Psoas muscle (tissue), 8 donors: Measurements from ENCODE around the gene NLRP4. TPM values are rescaled to one million over a fixed set of nuclear protein-coding genes. Genes with fewer than 3 reads are reported as not detected.

ENCODE experiments used
- ATAC-seq, 4 donors: fragments of 200-7000 bp; cut with Tn5 transposase; one replicate each; pipeline ENCODE4 v1.9.1; 2020; ENCODE audit warnings: moderate library complexity in 3 of 4, mild to moderate bottlenecking in 2 of 4
- DNase-seq, 2 donors: peaks; one replicate each; pipeline ENCODE4 v3.0.0-alpha.2; 2020
- H3K27ac ChIP-seq: fragments of 200-600 bp; one replicate; pipeline ENCODE4 v1.8.0; 2022
- H3K27me3 ChIP-seq, 3 donors: fragments of 200-600 bp in 1 of 3; one replicate each; pipeline versions ENCODE4 v1.6.1 to v1.8.0; 2013 to 2022; ENCODE audit warnings: low read length in 2 of 3, mild to moderate bottlenecking in 2 of 3, moderate library complexity in 1 of 3; ENCODE audit not compliant: insufficient read depth in 3 of 3
- H3K36me3 ChIP-seq, 2 donors: fragments of 200-600 bp in 1 of 2; one replicate each; pipeline versions ENCODE4 v1.6.1 to v1.8.0; 2013 to 2022; ENCODE audit warnings: low read depth in 1 of 2, mild to moderate bottlenecking in 1 of 2, moderate library complexity in 1 of 2; ENCODE audit not compliant: insufficient read depth in 1 of 2
- H3K4me1 ChIP-seq: fragments of 200-600 bp; one replicate; pipeline ENCODE4 v1.8.0; 2022
- H3K4me3 ChIP-seq: fragments of 200-600 bp; one replicate; pipeline ENCODE4 v1.8.0; 2022; ENCODE audit warnings: mild to moderate bottlenecking
- H3K9me3 ChIP-seq: fragments of 200-600 bp; one replicate; pipeline ENCODE4 v1.8.0; 2022
- CTCF ChIP-seq: fragments of 200-600 bp; IDR thresholded peaks from one replicate; pipeline ENCODE4 v1.8.0; 2022; ENCODE audit warnings: antibody characterized with exemption
- WGBS, 3 donors: extraction: QIAGEN DNeasy Blood & Tissue Kit; methylation state at CpG; one replicate each; pipeline versions ENCODE4 v1.1.6 to v1.1.7; 2013; 5-methylcytosine and 5-hydroxymethylcytosine counted together
- intact Hi-C, 2 donors: fragments of 100-400 bp; cut with DNase I; formaldehyde crosslinking; loops; one replicate each; pipeline versions ENCODE4 v1.11.0 to v1.14.2; 2022
- long read RNA-seq, 2 donors: library from polyadenylated mRNA; unstranded; transcript quantifications; one replicate each; pipeline ENCODE4 v2.0.0, GENCODE V29; 2021
- polyA plus RNA-seq, 3 donors: library from polyadenylated mRNA; stranded (reverse); fragments of 200-250 nt; gene quantifications; one replicate each; pipeline ENCODE4 v1.2.3, GENCODE V29; 2013
- total RNA-seq, 4 donors: library from RNA; stranded (reverse); fragmentation: NEBNext Ultra II Directional in 2 of 4; extraction: Animal tissue kit (Norgen Biotek cat#: 25700) in 2 of 4; gene quantifications; one replicate each; pipeline versions ENCODE4 v1.2.1 to v1.2.4, GENCODE V29; 2021 to 2023
- donor health status: healthy with polysubstance abuse.
- donor health status: DM: no; HTN: no; CAD: no; lungs with moderate emphysema.
- donor health status: Bipolar disorder and iron deficiency.
- donor health status: healthy.
- donor health status: DM: yes; HTN: yes; CAD: no.
- donor health status: DM: no; HTN: no; CAD: no.
- donor health status: DM: no; HTN: no; CAD: no.
- donor health status: DM: yes; HTN: yes; CAD: no.

The NLRP4 gene, protein sequence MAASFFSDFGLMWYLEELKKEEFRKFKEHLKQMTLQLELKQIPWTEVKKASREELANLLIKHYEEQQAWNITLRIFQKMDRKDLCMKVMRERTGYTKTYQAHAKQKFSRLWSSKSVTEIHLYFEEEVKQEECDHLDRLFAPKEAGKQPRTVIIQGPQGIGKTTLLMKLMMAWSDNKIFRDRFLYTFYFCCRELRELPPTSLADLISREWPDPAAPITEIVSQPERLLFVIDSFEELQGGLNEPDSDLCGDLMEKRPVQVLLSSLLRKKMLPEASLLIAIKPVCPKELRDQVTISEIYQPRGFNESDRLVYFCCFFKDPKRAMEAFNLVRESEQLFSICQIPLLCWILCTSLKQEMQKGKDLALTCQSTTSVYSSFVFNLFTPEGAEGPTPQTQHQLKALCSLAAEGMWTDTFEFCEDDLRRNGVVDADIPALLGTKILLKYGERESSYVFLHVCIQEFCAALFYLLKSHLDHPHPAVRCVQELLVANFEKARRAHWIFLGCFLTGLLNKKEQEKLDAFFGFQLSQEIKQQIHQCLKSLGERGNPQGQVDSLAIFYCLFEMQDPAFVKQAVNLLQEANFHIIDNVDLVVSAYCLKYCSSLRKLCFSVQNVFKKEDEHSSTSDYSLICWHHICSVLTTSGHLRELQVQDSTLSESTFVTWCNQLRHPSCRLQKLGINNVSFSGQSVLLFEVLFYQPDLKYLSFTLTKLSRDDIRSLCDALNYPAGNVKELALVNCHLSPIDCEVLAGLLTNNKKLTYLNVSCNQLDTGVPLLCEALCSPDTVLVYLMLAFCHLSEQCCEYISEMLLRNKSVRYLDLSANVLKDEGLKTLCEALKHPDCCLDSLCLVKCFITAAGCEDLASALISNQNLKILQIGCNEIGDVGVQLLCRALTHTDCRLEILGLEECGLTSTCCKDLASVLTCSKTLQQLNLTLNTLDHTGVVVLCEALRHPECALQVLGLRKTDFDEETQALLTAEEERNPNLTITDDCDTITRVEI
- total RNA-seq (not detected), polyA plus RNA-seq (not detected)
- long read RNA-seq, donor 1: 0 reads
- long read RNA-seq, donor 2: 0 reads

- no peaks in the 10 kb centered on the region for H3K27me3 ChIP-seq
- DNase-seq: no peak
- ATAC-seq: no peak
- peaks cover 5% of the 10 kb centered on the region for H3K9me3 ChIP-seq
- WGBS, 3 donors: 89 to 90% (median 90%) methylated on average over 16 of the region's 16 CpGs
- intact Hi-C loops: no loop called here
- no peak for TF ChIP-seq CTCF
- no peak within 1 kb of the TSS for H3K27ac ChIP-seq
- no peaks in the 10 kb centered on the region for H3K4me1 ChIP-seq
- no peak within 1 kb of the TSS for H3K4me3 ChIP-seq
- H3K36me3 ChIP-seq: no peaks in the 10 kb centered on the region
These were observed at the start of gene NLRP4 for GRCh38 chr19:55836340-55836739. Gene NLRP4 (plus strand): TSS chr19:55836540. CDS start chr19:55852081, 15,541 bp downstream.

- no peak overlapping the region for H3K27ac ChIP-seq
- intact Hi-C loops: no loop called here
- ATAC-seq (no peak), DNase-seq (no peak)
- H3K4me1 ChIP-seq: no peaks in the 10 kb centered on the region
- H3K9me3 ChIP-seq: no peaks in the 10 kb centered on the region
- H3K4me3 ChIP-seq: no peak overlapping the region
- H3K27me3 ChIP-seq: no peaks in the 10 kb centered on the region
- no peaks in the 10 kb centered on the region for H3K36me3 ChIP-seq
- WGBS, 3 donors: 87 to 89% (median 88%) methylated on average over 11 of the region's 11 CpGs
- TF ChIP-seq CTCF: no peak
These were observed 41.3 kb upstream of the NLRP4 start for GRCh38 chr19:55795021-55795420.

GRCh38 chr19:55801416-55801815 lies 34.9 kb upstream of the NLRP4 start:
- Histone ChIP-seq H3K36me3 (no peaks in the 10 kb centered on the region), H3K4me3 (no peak overlapping the region), H3K27ac (no peak overlapping the region), H3K27me3 (no peaks in the 10 kb centered on the region), H3K4me1 (no peaks in the 10 kb centered on the region), H3K9me3 (no peaks in the 10 kb centered on the region)
- 50 to 58% (median 53%) methylated on average over 7 of the region's 7 CpGs for WGBS, 3 donors
- ATAC-seq (no peak), DNase-seq (no peak)
- intact Hi-C loops: no loop called here
- no peak for TF ChIP-seq CTCF

- DNase-seq: no peak
- Histone ChIP-seq H3K4me3 (no peak overlapping the region), H3K9me3 (peaks cover under 1% of the 10 kb centered on the region), H3K4me1 (no peaks in the 10 kb centered on the region), H3K27ac (no peak overlapping the region), H3K36me3 (no peaks in the 10 kb centered on the region), H3K27me3 (no peaks in the 10 kb centered on the region)
- TF ChIP-seq CTCF: no peak
- ATAC-seq: no peak
- WGBS, 3 donors: 47 to 59% (median 56%) methylated on average over 2 of the region's 2 CpGs
- intact Hi-C loops: no loop called here
These were observed 34.1 kb upstream of the NLRP4 start for GRCh38 chr19:55802281-55802680.
